22Rv1 (cell line): ENCODE measurements around the gene MLLT3.

Experiments
- ZFX ChIP-seq: fragments of 450-650 bp; IDR thresholded peaks from 2 replicates; pipeline ENCODE4 v1.6.1; 2017; ENCODE audit warnings: antibody characterized with exemption, borderline replicate concordance
- TF ChIP-seq, protein P1 (sequence below): fragments of 450-650 bp; IDR thresholded peaks from 2 replicates; pipeline ENCODE4 v1.5.1; 2017; ENCODE audit warnings: mild to moderate bottlenecking

- TF ChIP-seq, protein P1, sequence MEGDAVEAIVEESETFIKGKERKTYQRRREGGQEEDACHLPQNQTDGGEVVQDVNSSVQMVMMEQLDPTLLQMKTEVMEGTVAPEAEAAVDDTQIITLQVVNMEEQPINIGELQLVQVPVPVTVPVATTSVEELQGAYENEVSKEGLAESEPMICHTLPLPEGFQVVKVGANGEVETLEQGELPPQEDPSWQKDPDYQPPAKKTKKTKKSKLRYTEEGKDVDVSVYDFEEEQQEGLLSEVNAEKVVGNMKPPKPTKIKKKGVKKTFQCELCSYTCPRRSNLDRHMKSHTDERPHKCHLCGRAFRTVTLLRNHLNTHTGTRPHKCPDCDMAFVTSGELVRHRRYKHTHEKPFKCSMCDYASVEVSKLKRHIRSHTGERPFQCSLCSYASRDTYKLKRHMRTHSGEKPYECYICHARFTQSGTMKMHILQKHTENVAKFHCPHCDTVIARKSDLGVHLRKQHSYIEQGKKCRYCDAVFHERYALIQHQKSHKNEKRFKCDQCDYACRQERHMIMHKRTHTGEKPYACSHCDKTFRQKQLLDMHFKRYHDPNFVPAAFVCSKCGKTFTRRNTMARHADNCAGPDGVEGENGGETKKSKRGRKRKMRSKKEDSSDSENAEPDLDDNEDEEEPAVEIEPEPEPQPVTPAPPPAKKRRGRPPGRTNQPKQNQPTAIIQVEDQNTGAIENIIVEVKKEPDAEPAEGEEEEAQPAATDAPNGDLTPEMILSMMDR = no peak
- no peak for TF ChIP-seq ZFX
Observed at GRCh38 chr9:20529837-20530236, 92.5 kb downstream of the MLLT3 start.
